PC-9 (cell line): ENCODE data around the gene APLN.

Experiments
- EZH2 ChIP-seq: fragments of 200-600 bp; sonication (generic); IDR thresholded peaks from 2 replicates; pipeline ENCODE4 v1.8.0; 2017; ENCODE audit warnings: antibody characterized with exemption, low read depth
- TF ChIP-seq, protein P1 (sequence below): fragments of 200-600 bp; sonication (generic); conservative IDR thresholded peaks from 2 replicates; pipeline ENCODE4 v1.6.1; 2017; ENCODE audit warnings: mixed run types, antibody characterized with exemption, mild to moderate bottlenecking, moderate library complexity

GRCh38 chrX:129658429-129658828 is 3.7 kb upstream of the APLN start:
- TF ChIP-seq, protein P1, sequence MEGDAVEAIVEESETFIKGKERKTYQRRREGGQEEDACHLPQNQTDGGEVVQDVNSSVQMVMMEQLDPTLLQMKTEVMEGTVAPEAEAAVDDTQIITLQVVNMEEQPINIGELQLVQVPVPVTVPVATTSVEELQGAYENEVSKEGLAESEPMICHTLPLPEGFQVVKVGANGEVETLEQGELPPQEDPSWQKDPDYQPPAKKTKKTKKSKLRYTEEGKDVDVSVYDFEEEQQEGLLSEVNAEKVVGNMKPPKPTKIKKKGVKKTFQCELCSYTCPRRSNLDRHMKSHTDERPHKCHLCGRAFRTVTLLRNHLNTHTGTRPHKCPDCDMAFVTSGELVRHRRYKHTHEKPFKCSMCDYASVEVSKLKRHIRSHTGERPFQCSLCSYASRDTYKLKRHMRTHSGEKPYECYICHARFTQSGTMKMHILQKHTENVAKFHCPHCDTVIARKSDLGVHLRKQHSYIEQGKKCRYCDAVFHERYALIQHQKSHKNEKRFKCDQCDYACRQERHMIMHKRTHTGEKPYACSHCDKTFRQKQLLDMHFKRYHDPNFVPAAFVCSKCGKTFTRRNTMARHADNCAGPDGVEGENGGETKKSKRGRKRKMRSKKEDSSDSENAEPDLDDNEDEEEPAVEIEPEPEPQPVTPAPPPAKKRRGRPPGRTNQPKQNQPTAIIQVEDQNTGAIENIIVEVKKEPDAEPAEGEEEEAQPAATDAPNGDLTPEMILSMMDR, result no peak
- no peak for TF ChIP-seq EZH2
